ENCODE measurements around the gene COPS8. TPM values are rescaled to one million over a fixed set of nuclear protein-coding genes. Genes with fewer than 3 reads are reported as not detected.

COPS8 gene
- total RNA-seq, 1 experiment from 2014 or later, result 64.7 TPM

DNA sequence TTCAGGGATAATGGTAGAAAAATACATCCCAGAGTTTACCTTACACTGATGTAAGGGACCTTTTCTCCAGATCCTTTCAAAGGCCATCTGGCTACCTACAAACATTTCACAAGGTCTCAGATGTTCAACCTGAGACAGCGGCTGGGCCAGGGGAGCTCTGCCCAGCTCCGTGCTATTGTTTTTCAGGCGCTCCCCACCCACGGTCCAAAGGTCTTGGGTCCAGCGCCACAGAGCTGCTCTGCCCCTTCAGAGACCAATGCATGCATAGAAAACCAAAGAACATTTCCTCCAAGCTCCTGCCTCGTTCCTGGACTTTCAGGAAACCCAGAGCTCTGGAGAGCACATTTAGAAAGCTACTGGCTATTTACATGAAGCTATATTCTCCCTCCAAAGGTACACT lies 40.3 kb downstream of the COPS8 start:
- peaks cover 22% of the 10 kb centered on the region for H3K4me1 ChIP-seq (replicated peaks; ENCODE audit: insufficient read depth)
- no peaks in the 10 kb centered on the region for H3K27me3 ChIP-seq (ENCODE audit: insufficient read depth, low read depth)
- no peaks in the 10 kb centered on the region for H3K79me2 ChIP-seq (ENCODE audit: low read depth)
- H2AFZ ChIP-seq, result no peak overlapping the region
- H3K9me2 ChIP-seq (ENCODE audit: insufficient read depth), result no peaks in the 10 kb centered on the region
- CTCF ChIA-PET, result no interaction called here
- intact Hi-C loops (cut with micrococcal nuclease; ENCODE audit: unreplicated experiment), result loop anchor here (10.0 kb wide), 1 partner anchor 619 kb away; no protein-coding TSS in a partner anchor
- H3K9me3 ChIP-seq (ENCODE audit: insufficient read depth, low read depth), result peaks cover 12% of the 10 kb centered on the region; the same call in 1 of the 2 replicates
- no TSS peak for BruUV-seq (replicated peaks)
- TF ChIP-seq, protein P1, sequence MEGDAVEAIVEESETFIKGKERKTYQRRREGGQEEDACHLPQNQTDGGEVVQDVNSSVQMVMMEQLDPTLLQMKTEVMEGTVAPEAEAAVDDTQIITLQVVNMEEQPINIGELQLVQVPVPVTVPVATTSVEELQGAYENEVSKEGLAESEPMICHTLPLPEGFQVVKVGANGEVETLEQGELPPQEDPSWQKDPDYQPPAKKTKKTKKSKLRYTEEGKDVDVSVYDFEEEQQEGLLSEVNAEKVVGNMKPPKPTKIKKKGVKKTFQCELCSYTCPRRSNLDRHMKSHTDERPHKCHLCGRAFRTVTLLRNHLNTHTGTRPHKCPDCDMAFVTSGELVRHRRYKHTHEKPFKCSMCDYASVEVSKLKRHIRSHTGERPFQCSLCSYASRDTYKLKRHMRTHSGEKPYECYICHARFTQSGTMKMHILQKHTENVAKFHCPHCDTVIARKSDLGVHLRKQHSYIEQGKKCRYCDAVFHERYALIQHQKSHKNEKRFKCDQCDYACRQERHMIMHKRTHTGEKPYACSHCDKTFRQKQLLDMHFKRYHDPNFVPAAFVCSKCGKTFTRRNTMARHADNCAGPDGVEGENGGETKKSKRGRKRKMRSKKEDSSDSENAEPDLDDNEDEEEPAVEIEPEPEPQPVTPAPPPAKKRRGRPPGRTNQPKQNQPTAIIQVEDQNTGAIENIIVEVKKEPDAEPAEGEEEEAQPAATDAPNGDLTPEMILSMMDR (conservative IDR thresholded peaks at IDR 0.05), result no peak
- no peak for TF ChIP-seq EZH2 (IDR thresholded peaks at IDR 0.05; ENCODE audit: low read depth)
- H3K4me2 ChIP-seq, result no peak overlapping the region
- H3K27ac ChIP-seq, result no peak overlapping the region
- no peaks in the 10 kb centered on the region for H4K20me1 ChIP-seq (ENCODE audit: insufficient read depth)
- POLR2A ChIA-PET (ENCODE audit: unreplicated experiment), result no interaction called here
- H3F3A ChIP-seq (ENCODE audit: insufficient read depth, low read depth), result peaks cover 25% of the 10 kb centered on the region
- H3K36me3 ChIP-seq (ENCODE audit: low read depth), result no peaks in the 10 kb centered on the region
- H3K4me3 ChIP-seq, result no peak overlapping the region
- no peak for DNase-seq

DNA sequence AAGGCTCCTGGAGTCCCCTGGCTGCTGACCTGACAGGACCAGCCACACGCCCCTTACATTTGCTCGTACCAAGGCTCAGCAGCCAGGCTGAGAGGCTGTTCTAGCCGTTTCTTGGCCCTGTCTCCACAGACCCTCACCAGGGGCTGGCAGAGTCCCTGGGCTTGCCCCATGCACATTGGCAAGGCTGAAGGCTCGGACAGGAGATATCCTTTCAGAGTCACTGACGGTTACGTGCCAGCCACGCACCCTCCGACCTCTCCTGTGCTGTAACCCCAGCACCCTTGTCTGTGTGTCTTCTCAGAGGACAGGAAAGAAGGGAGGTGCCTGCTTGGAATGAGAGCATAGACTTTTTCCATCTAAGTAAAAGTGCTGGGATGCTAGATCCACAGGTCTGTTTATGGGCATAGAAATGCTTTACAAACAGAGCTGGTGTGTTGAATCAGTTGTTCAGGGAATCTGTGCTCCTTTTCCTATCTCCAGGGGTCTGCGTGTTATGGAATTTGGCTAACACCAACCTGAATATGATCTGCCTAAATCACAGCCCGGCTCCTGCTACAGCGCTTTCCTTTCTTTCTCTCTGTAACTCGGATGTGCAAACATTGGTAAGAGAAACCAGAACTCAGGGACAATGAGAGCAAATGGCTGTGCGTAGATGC lies 41.0 kb downstream of the COPS8 start:
- H3K4me2 ChIP-seq, result no peak overlapping the region
- BruUV-seq (replicated peaks), result no TSS peak
- H3F3A ChIP-seq (ENCODE audit: insufficient read depth, low read depth), result peaks cover 32% of the 10 kb centered on the region
- H2AFZ ChIP-seq, result no peak overlapping the region
- H3K9me2 ChIP-seq (ENCODE audit: insufficient read depth), result no peaks in the 10 kb centered on the region
- peaks cover 17% of the 10 kb centered on the region; the same call in 1 of the 2 replicates for H3K9me3 ChIP-seq (ENCODE audit: insufficient read depth, low read depth)
- TF ChIP-seq EZH2 (IDR thresholded peaks at IDR 0.05; ENCODE audit: low read depth), result no peak
- TF ChIP-seq, protein P1 (conservative IDR thresholded peaks at IDR 0.05), result no peak
- no peaks in the 10 kb centered on the region for H4K20me1 ChIP-seq (ENCODE audit: insufficient read depth)
- no peaks in the 10 kb centered on the region for H3K79me2 ChIP-seq (ENCODE audit: low read depth)
- intact Hi-C loops (cut with micrococcal nuclease; ENCODE audit: unreplicated experiment), result loop anchor here (10.0 kb wide), 1 partner anchor 618 kb away; no protein-coding TSS in a partner anchor
- H3K27ac ChIP-seq, result no peak overlapping the region
- no peak for DNase-seq
- no peaks in the 10 kb centered on the region for H3K27me3 ChIP-seq (ENCODE audit: insufficient read depth, low read depth)
- CTCF ChIA-PET, result no interaction called here
- POLR2A ChIA-PET (ENCODE audit: unreplicated experiment), result no interaction called here
- no peaks in the 10 kb centered on the region for H3K36me3 ChIP-seq (ENCODE audit: low read depth)
- H3K4me1 ChIP-seq (replicated peaks; ENCODE audit: insufficient read depth), result peaks cover 22% of the 10 kb centered on the region
- H3K4me3 ChIP-seq, result no peak overlapping the region

DNA sequence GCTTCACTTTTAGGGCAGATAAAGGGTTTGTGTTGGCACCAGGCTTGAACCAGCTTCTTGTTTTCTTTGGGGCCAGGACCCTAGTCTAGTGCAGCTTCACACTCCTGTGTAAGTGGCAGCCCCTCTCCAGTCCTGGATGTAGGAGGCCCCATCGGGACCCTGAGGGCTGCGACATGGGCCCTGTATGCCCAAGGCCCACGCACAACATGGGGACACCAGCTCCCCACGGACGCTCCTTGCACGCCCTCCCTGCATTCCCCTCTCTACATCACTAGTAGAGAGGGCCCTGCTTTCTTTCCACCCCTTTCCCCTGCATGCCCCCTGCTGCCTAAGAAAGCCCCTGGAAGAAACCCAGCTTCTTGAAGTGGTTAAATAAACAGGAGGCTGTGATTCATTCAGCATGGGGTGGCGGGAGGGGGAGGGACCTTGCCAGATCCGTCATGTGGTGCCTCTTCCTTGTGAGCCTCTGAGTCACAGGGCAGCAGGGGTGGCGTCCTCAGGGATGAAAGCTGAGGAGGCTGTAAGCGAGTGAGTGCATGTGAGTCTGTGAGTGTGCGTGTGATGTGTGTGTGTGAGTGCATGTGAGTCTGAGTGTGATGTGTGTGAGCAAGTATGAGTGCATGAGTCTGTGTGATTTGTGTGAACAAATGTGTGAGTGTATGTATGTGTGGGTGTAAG lies 42.5 kb downstream of the COPS8 start:
- BruUV-seq (replicated peaks), result no TSS peak
- POLR2A ChIA-PET (ENCODE audit: unreplicated experiment), result interaction anchor here (0.7 kb wide), 2 partner anchors 43 to 573 kb away, joined by 3 read pairs; partner anchors contain the start of gene COPS8
- intact Hi-C loops (cut with micrococcal nuclease; ENCODE audit: unreplicated experiment), result loop anchor here (10.0 kb wide), 1 partner anchor 617 kb away; no protein-coding TSS in a partner anchor

More for the DNA sequence above, 42.5 kb downstream of the COPS8 start:
- CTCF ChIA-PET, result interaction anchor here (0.6 kb wide), 2 partner anchors 379 to 1013 kb away, joined by 3 to 6 read pairs; no protein-coding TSS in a partner anchor
- no peaks in the 10 kb centered on the region for H3K79me2 ChIP-seq (ENCODE audit: low read depth)
- peak overlapping the region; percentile 52 for H3K4me2 ChIP-seq
- no peak overlapping the region for H2AFZ ChIP-seq
- H3K9me2 ChIP-seq (ENCODE audit: insufficient read depth), result no peaks in the 10 kb centered on the region
- no peak overlapping the region for H3K27ac ChIP-seq
- no peaks in the 10 kb centered on the region for H4K20me1 ChIP-seq (ENCODE audit: insufficient read depth)
- no peak overlapping the region for H3K4me3 ChIP-seq
- TF ChIP-seq EZH2 (IDR thresholded peaks at IDR 0.05; ENCODE audit: low read depth), result no peak
- TF ChIP-seq, protein P1 (conservative IDR thresholded peaks at IDR 0.05), result no peak
- DNase-seq, result peak; percentile 88 to 93
- peaks cover 15% of the 10 kb centered on the region; the same call in 1 of the 2 replicates for H3K9me3 ChIP-seq (ENCODE audit: insufficient read depth, low read depth)
- no peaks in the 10 kb centered on the region for H3K27me3 ChIP-seq (ENCODE audit: insufficient read depth, low read depth)
- no peaks in the 10 kb centered on the region for H3K36me3 ChIP-seq (ENCODE audit: low read depth)
- peaks cover 34% of the 10 kb centered on the region for H3F3A ChIP-seq (ENCODE audit: insufficient read depth, low read depth)
- H3K4me1 ChIP-seq (replicated peaks; ENCODE audit: insufficient read depth), result peaks cover 16% of the 10 kb centered on the region

All from PC-9 (cell line).